Muscle of back (tissue), 11 donors: ENCODE data around the gene ERC2. TPM values are rescaled to one million over a fixed set of nuclear protein-coding genes. Genes with fewer than 3 reads are reported as not detected.

Source experiments
- DNase-seq, 3 donors: peaks; one replicate each; pipeline versions ENCODE4 v3.0.0 to v3.0.0-alpha.2; 2013
- polyA plus RNA-seq, 10 donors: library from polyadenylated mRNA; unstranded; fragments of 120-200 nt; gene quantifications; one replicate each; pipeline ENCODE4 v1.2.1, GENCODE V29; 2013; ENCODE audit not compliant: insufficient read length in 10 of 10

Gene ERC2
- polyA plus RNA-seq, 10 donors, result 0.76 to 2.5 (median 1.6) TPM

- DNase-seq, result peak in 1 of 3 donors; percentile 2
Observed at GRCh38 chr3:55795746-55796145, 672.5 kb downstream of the ERC2 start.

GRCh38 chr3:55795296-55795695 lies 673.0 kb downstream of the ERC2 start:
- no peak for DNase-seq

- no peak for DNase-seq
Observed at GRCh38 chr3:55792742-55793141, 675.5 kb downstream of the ERC2 start.

GRCh38 chr3:55792009-55792408 lies 676.3 kb downstream of the ERC2 start:
- DNase-seq, result no peak

- no peak for DNase-seq
Observed at GRCh38 chr3:55790596-55791350, 677.5 kb downstream of the ERC2 start.

GRCh38 chr3:55789516-55789915 lies 678.8 kb downstream of the ERC2 start:
- DNase-seq, result no peak

- DNase-seq, result no peak
Observed at GRCh38 chr3:55782807-55783206, 685.5 kb downstream of the ERC2 start.

- no peak for DNase-seq
Observed at GRCh38 chr3:55782351-55782750, 685.9 kb downstream of the ERC2 start.

- no peak for DNase-seq
Observed at GRCh38 chr3:55780913-55781312, 687.4 kb downstream of the ERC2 start.

GRCh38 chr3:55779543-55779942 lies 688.7 kb downstream of the ERC2 start:
- DNase-seq, result no peak

GRCh38 chr3:55775366-55776154 lies 692.7 kb downstream of the ERC2 start:
- no peak for DNase-seq

- no peak for DNase-seq
Observed at GRCh38 chr3:55774856-55775255, 693.4 kb downstream of the ERC2 start.

GRCh38 chr3:55771503-55771902 lies 696.8 kb downstream of the ERC2 start:
- no peak for DNase-seq

GRCh38 chr3:55770077-55770476 lies 698.2 kb downstream of the ERC2 start:
- DNase-seq, result no peak

GRCh38 chr3:55766753-55767152 lies 701.5 kb downstream of the ERC2 start:
- DNase-seq, result no peak

GRCh38 chr3:55765906-55766701 lies 702.2 kb downstream of the ERC2 start:
- DNase-seq, result no peak

- DNase-seq, result no peak
Observed at GRCh38 chr3:55765398-55765797, 702.9 kb downstream of the ERC2 start.

- DNase-seq, result no peak
Observed at GRCh38 chr3:55756976-55757375, 711.3 kb downstream of the ERC2 start.

- DNase-seq, result peak in 1 of 3 donors; percentile 40
Observed at GRCh38 chr3:55755516-55756205, 712.6 kb downstream of the ERC2 start.

- no peak for DNase-seq
Observed at GRCh38 chr3:55752911-55753310, 715.4 kb downstream of the ERC2 start.

- DNase-seq, result no peak
Observed at GRCh38 chr3:55751730-55752129, 716.5 kb downstream of the ERC2 start.

GRCh38 chr3:55750525-55750924 lies 717.7 kb downstream of the ERC2 start:
- peak in 1 of 3 donors; percentile 76 for DNase-seq
